ENCODE measurements around the gene ZDHHC21. TPM values are rescaled to one million over a fixed set of nuclear protein-coding genes. Genes with fewer than 3 reads are reported as not detected.

The ZDHHC21 gene
- total and polyA plus RNA-seq, 2 of the 8 experiments (the other 6 are each of a cell fraction or from before 2014, with no cell fraction given) = 1.9 to 6.0 TPM

- H2BK20ac ChIP-seq (ENCODE audit: low read length) = no peak overlapping the region
- no peak overlapping the region for H3K56ac ChIP-seq (replicated peaks; ENCODE audit: insufficient read length, low read depth, low read length)
- H2BK12ac ChIP-seq (ENCODE audit: low read depth, low read length) = no peak overlapping the region
- H2AK5ac ChIP-seq (ENCODE audit: low read depth, low read length) = no peak overlapping the region
- H3K36me3 ChIP-seq (ENCODE audit: control insufficient read depth in 2 of 4, insufficient read depth in 4 of 4, low read length in 3 of 4) = no peaks in the 10 kb centered on the region
- H3K27ac ChIP-seq (ENCODE audit: low read depth, low read length) = no peak overlapping the region
- POLR2A ChIA-PET (ENCODE audit: partially characterized antibody) = no interaction called here
- no peak overlapping the region for H3K4me3 ChIP-seq (ENCODE audit: extremely low read depth in 1 of 4, insufficient read depth in 2 of 4, low read depth in 3 of 4, low read length in 4 of 4)
- H3K4me1 ChIP-seq (replicated peaks in 1 of 4; ENCODE audit: control insufficient read depth in 3 of 4, insufficient read depth in 4 of 4, low read length in 3 of 4) = no peaks in the 10 kb centered on the region
- 90% methylated on average over 5 of the region's 5 CpGs; no CpG with 5 or more reads in 1 of the 2 experiments for WGBS, 2 experiments (ENCODE audit: extremely low coverage in 1 of 2, insufficient coverage in 1 of 2, insufficient read length in 1 of 2, insufficient replicate concordance in 2 of 2, low coverage in 1 of 2, low lambda C conversion rate in 2 of 2, missing lambda C conversion rate in 1 of 2)
- H3K9ac ChIP-seq (replicated peaks in 1 of 4; ENCODE audit: extremely low read depth in 1 of 4, low read depth in 3 of 4, low read length in 3 of 4) = no peak overlapping the region
- no peak for DNase-seq (ENCODE audit: low read depth in 1 of 2, low spot score in 2 of 2)
- H3K4me2 ChIP-seq (ENCODE audit: insufficient read depth in 1 of 2, low read depth in 2 of 2, low read length in 2 of 2) = no peak overlapping the region
- no peak overlapping the region for H2BK15ac ChIP-seq (ENCODE audit: low read length)
- H4K20me1 ChIP-seq (replicated peaks in 1 of 2; ENCODE audit: control insufficient read depth in 1 of 2, insufficient read depth in 2 of 2, low read length in 2 of 2) = no peaks in the 10 kb centered on the region
- H3K27me3 ChIP-seq (replicated peaks in 1 of 4; ENCODE audit: control insufficient read depth in 3 of 4, extremely low read depth in 1 of 4, insufficient read depth in 3 of 4, low read length in 3 of 4) = no peaks in the 10 kb centered on the region; a peak in 1 of 7 replicates
- no peak for FAIRE-seq
- no peak overlapping the region for H2BK120ac ChIP-seq (replicated peaks; ENCODE audit: low read depth, low read length)
- no peak overlapping the region for H3K23ac ChIP-seq (ENCODE audit: insufficient read length)
- H3K9me3 ChIP-seq (ENCODE audit: insufficient read depth in 2 of 2, low read depth in 1 of 2, low read length in 1 of 2) = no peaks in the 10 kb centered on the region
- H3K23me2 ChIP-seq (ENCODE audit: low read depth, low read length) = no peaks in the 10 kb centered on the region; the same call in 1 of the 2 replicates
- no peak overlapping the region for H3K4ac ChIP-seq (replicated peaks; ENCODE audit: insufficient read length, low read depth, low read length)
- H4K91ac ChIP-seq (replicated peaks; ENCODE audit: insufficient read length, low read length) = no peak overlapping the region
- no peak overlapping the region for H3K14ac ChIP-seq (ENCODE audit: insufficient read length)
- no peak overlapping the region for H4K8ac ChIP-seq (ENCODE audit: extremely low read depth, insufficient read depth, low read length)
- no peak overlapping the region for H3K18ac ChIP-seq (ENCODE audit: extremely low read depth, low read length)
- H2BK5ac ChIP-seq (ENCODE audit: low read depth, low read length) = no peak overlapping the region
- CTCF ChIA-PET (ENCODE audit: partially characterized antibody) = interaction anchor here (1.4 to 1.5 kb wide), 2 partner anchors 41 to 291 kb away, joined by 3 to 4 read pairs; no protein-coding TSS in a partner anchor
- H4K5ac ChIP-seq (ENCODE audit: insufficient read length, low read depth, low read length) = no peak overlapping the region
- no peak overlapping the region for H2AFZ ChIP-seq (ENCODE audit: low read length)
- H3K79me1 ChIP-seq (ENCODE audit: low read depth, low read length) = no peaks in the 10 kb centered on the region
- H3K79me2 ChIP-seq (ENCODE audit: control insufficient read depth in 1 of 2, insufficient read depth in 2 of 2, low read length in 2 of 2) = no peaks in the 10 kb centered on the region
- TF ChIP-seq SP4 (IDR thresholded peaks at IDR 0.05; ENCODE audit: low read length) (no peak), SRF (IDR thresholded peaks at IDR 0.05; ENCODE audit: low read depth, low read length) (no peak), MAFK (IDR thresholded peaks at IDR 0.05; ENCODE audit: low read depth, low read length) (peak; percentile 68; the same call in 1 of the 2 replicates), E2F6 (IDR thresholded peaks at IDR 0.05) (no peak), ASH2L (IDR thresholded peaks at IDR 0.05; ENCODE audit: low read length) (no peak)
These were observed 39.9 kb upstream of the ZDHHC21 start for GRCh38 chr9:14733133-14733532.
